Peyer's patch (tissue), 4 donors: ENCODE data around the gene ADAMTS16.

ENCODE experiments used
- CTCF ChIP-seq, 6 experiments: fragments of 450-650 bp in 4 of 6; fragments of 200-600 bp in 2 of 6; sonication (generic) in 1 of 6; IDR thresholded peaks; one replicate each; pipeline ENCODE4 v1.5.1; 2017 to 2019; ENCODE audit warnings: antibody characterized with exemption in 6 of 6, mild to moderate bottlenecking in 3 of 6, moderate library complexity in 1 of 6
- POLR2A ChIP-seq, 2 donors: fragments of 450-650 bp; IDR thresholded peaks; one replicate each; pipeline ENCODE4 v1.5.1; 2017; ENCODE audit warnings: antibody characterized with exemption in 2 of 2, mild to moderate bottlenecking in 2 of 2, moderate library complexity in 2 of 2

GRCh38 chr5:5294429-5294828 is 154.3 kb downstream of the ADAMTS16 start:
- no peak for TF ChIP-seq CTCF (IDR thresholded peaks at IDR 0.05)
- TF ChIP-seq POLR2A (IDR thresholded peaks at IDR 0.05): no peak
